Ammon's horn (tissue), 1 donor: ENCODE data around the gene CALY.
"Not testable (repeated sequence)": the region's sequence is repeated elsewhere in the genome, so short reads cannot be mapped to it uniquely, and the experiment has no call there.

Source experiments
- DNase-seq: peaks from one replicate; pipeline ENCODE4 v3.0.0-alpha.2; 2016; ENCODE audit warnings: low spot score

The CALY gene

GRCh38 chr10:133336577-133337369, at the start of gene CALY:
CALY (minus strand) TSS chr10:133336896; CDS start chr10:133328989, 7,907 bp downstream.
- peak; percentile 80 for DNase-seq

GRCh38 chr10:133385214-133385613, 48.5 kb upstream of the CALY start:
- DNase-seq, result no peak

GRCh38 chr10:133384071-133384470, 47.4 kb upstream of the CALY start:
- no peak for DNase-seq

- no peak for DNase-seq
Measured at GRCh38 chr10:133383551-133383950, 46.9 kb upstream of the CALY start.

GRCh38 chr10:133381036-133381435, 44.3 kb upstream of the CALY start:
- no peak for DNase-seq

- DNase-seq, result peak; percentile 60
Measured at GRCh38 chr10:133379801-133380666, 43.3 kb upstream of the CALY start.

GRCh38 chr10:133379152-133379800, 42.6 kb upstream of the CALY start, which contains the start of gene PAOX:
PAOX (plus strand) TSS chr10:133379262; CDS start chr10:133379317, 55 bp downstream.
- DNase-seq, result peak; percentile 82

GRCh38 chr10:133378251-133379096, 41.8 kb upstream of the CALY start:
- DNase-seq, result peak; percentile 70

- no peak for DNase-seq
Measured at GRCh38 chr10:133377818-133378250, 41.1 kb upstream of the CALY start.

GRCh38 chr10:133377025-133377817, 40.5 kb upstream of the CALY start:
- DNase-seq, result no peak

- DNase-seq, result not testable (repeated sequence)
Measured at GRCh38 chr10:133376183-133376582, 39.5 kb upstream of the CALY start.

- peak; percentile 61 for DNase-seq
Measured at GRCh38 chr10:133375357-133376115, 38.8 kb upstream of the CALY start.

- peak; percentile 96 for DNase-seq
Measured at GRCh38 chr10:133373174-133374090, 36.7 kb upstream of the CALY start, which contains the start of gene ECHS1. ECHS1 (minus strand) TSS chr10:133373354; CDS start chr10:133373333, 21 bp downstream.

- DNase-seq, result no peak
Measured at GRCh38 chr10:133372507-133372906, 35.8 kb upstream of the CALY start.

- DNase-seq, result no peak
Measured at GRCh38 chr10:133370030-133370786, 33.5 kb upstream of the CALY start.

GRCh38 chr10:133368153-133368552, 31.5 kb upstream of the CALY start:
- DNase-seq, result no peak

- not testable (repeated sequence) for DNase-seq
Measured at GRCh38 chr10:133367461-133367860, 30.8 kb upstream of the CALY start.

GRCh38 chr10:133366751-133367150, 30.1 kb upstream of the CALY start:
- DNase-seq, result no peak
